SU-DHL-6 (cell line): Measurements from ENCODE around the gene MEA1.

Experiments
- H2AFZ ChIP-seq: fragments of 200-600 bp; sonication (generic); 2 replicates; pipeline ENCODE4 v1.6.1; 2014; ENCODE audit warnings: low read depth, mild to moderate bottlenecking, moderate library complexity, mixed read lengths, antibody characterized with exemption, low read length; ENCODE audit not compliant: severe bottlenecking
- H3F3A ChIP-seq: fragments of 200-600 bp; shearing (Covaris generic); 2 replicates; pipeline ENCODE4 v1.6.0; 2016; ENCODE audit warnings: antibody characterized with exemption, mild to moderate bottlenecking; ENCODE audit not compliant: insufficient read depth
- H3K27ac ChIP-seq: fragments of 200-600 bp; sonication (generic); 2 replicates; pipeline ENCODE4 v1.5.1; 2016; ENCODE audit warnings: low read depth, mild to moderate bottlenecking, low read length, moderate library complexity, mixed read lengths
- H3K27me3 ChIP-seq: fragments of 200-600 bp; sonication (generic), shearing (Covaris generic); 2 replicates; pipeline ENCODE4 v1.6.0; 2014; ENCODE audit warnings: mild to moderate bottlenecking, low read length
- H3K36me3 ChIP-seq: fragments of 200-600 bp; sonication (generic); 2 replicates; pipeline ENCODE4 v1.6.1; 2014; ENCODE audit warnings: mild to moderate bottlenecking, low read length, mixed read lengths
- H3K4me2 ChIP-seq: fragments of 300-600, 200-600 bp; shearing (Covaris generic), sonication (generic); 2 replicates; pipeline ENCODE4 v1.6.0; 2014; ENCODE audit warnings: low read length, low read depth, mild to moderate bottlenecking; ENCODE audit not compliant: poor library complexity, severe bottlenecking
- H3K4me3 ChIP-seq: fragments of 200-600 bp; sonication (generic); 2 replicates; pipeline ENCODE4 v1.5.1; 2014; ENCODE audit warnings: antibody characterized with exemption, low read length, mild to moderate bottlenecking, mixed read lengths; ENCODE audit not compliant: insufficient read depth, poor library complexity, severe bottlenecking
- H3K79me2 ChIP-seq: fragments of 200-600 bp; sonication (generic); 2 replicates; pipeline ENCODE4 v1.6.1; 2014; ENCODE audit warnings: mild to moderate bottlenecking, low read length, moderate library complexity; ENCODE audit not compliant: insufficient read depth
- H3K9ac ChIP-seq: fragments of 200-600 bp; sonication (generic); 2 replicates; pipeline ENCODE4 v1.7.0; 2014; ENCODE audit warnings: mild to moderate bottlenecking, low read length
- H3K9me2 ChIP-seq: fragments of 200-600 bp; sonication (generic); replicated peaks from 2 replicates; pipeline ENCODE4 v1.6.1; 2014; ENCODE audit warnings: low read length; ENCODE audit not compliant: insufficient read depth
- H3K9me3 ChIP-seq: fragments of 200-600 bp; sonication (generic); 2 replicates; pipeline ENCODE4 v1.6.1; 2014; ENCODE audit warnings: low read length, mixed read lengths; ENCODE audit not compliant: insufficient read depth
- H4K20me1 ChIP-seq: fragments of 200-600 bp; sonication (generic); 2 replicates; pipeline ENCODE4 v1.6.1; 2014; ENCODE audit warnings: low read depth, mild to moderate bottlenecking, antibody characterized with exemption, low read length, moderate library complexity, mixed read lengths
- EZH2phosphoT487 ChIP-seq: fragments of 200-600 bp; sonication (generic), shearing (Covaris generic); conservative IDR thresholded peaks from 2 replicates; pipeline ENCODE4 v1.6.1; 2018; ENCODE audit warnings: mild to moderate bottlenecking, antibody characterized with exemption, low read length, moderate library complexity, mixed read lengths
- TF ChIP-seq, protein P1 (sequence below): fragments of 200-600 bp; sonication (generic); IDR thresholded peaks from one replicate; pipeline ENCODE4 v1.5.1; 2017; ENCODE audit warnings: antibody characterized with exemption, mild to moderate bottlenecking, low read length, moderate library complexity; ENCODE audit not compliant: insufficient read depth, poor library complexity, severe bottlenecking

MEA1 gene

GRCh38 chr6:43019152-43019551, 5.4 kb upstream of the MEA1 start:
- Histone ChIP-seq H2AFZ (no peak overlapping the region), H3K4me2 (no peak overlapping the region), H3K9ac (no peak overlapping the region), H3K27ac (no peak overlapping the region), H3K36me3 (peaks cover 2% of the 10 kb centered on the region; the same call in 1 of the 2 replicates), H3K9me3 (no peaks in the 10 kb centered on the region), H4K20me1 (no peaks in the 10 kb centered on the region), H3K4me3 (no peak overlapping the region), H3K27me3 (no peaks in the 10 kb centered on the region), H3K79me2 (peaks cover 54% of the 10 kb centered on the region), H3K9me2 (no peaks in the 10 kb centered on the region), H3F3A (peaks cover 19% of the 10 kb centered on the region)
- TF ChIP-seq EZH2phosphoT487: no peak
- TF ChIP-seq, protein P1, sequence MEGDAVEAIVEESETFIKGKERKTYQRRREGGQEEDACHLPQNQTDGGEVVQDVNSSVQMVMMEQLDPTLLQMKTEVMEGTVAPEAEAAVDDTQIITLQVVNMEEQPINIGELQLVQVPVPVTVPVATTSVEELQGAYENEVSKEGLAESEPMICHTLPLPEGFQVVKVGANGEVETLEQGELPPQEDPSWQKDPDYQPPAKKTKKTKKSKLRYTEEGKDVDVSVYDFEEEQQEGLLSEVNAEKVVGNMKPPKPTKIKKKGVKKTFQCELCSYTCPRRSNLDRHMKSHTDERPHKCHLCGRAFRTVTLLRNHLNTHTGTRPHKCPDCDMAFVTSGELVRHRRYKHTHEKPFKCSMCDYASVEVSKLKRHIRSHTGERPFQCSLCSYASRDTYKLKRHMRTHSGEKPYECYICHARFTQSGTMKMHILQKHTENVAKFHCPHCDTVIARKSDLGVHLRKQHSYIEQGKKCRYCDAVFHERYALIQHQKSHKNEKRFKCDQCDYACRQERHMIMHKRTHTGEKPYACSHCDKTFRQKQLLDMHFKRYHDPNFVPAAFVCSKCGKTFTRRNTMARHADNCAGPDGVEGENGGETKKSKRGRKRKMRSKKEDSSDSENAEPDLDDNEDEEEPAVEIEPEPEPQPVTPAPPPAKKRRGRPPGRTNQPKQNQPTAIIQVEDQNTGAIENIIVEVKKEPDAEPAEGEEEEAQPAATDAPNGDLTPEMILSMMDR: no peak

DNA sequence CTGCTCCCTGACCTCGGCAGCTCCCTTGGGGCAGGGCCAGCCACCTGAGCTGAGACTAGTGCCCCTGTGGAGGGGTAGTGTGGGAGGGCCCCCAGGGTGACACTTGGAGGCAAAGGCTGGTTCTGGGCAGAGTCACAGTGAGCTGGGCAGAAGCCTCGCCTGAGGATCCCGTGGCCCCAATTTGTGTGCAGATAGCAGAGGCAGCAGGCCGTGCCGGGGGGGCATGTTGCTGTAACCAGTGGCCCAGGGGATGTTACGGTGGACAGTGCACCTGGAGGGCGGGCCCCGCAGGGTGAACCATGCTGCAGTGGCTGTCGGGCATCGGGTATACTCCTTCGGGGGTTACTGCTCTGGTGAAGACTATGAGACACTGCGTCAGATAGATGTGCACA, 3.2 kb upstream of the MEA1 start:
- no peak overlapping the region for H2AFZ ChIP-seq
- no peaks in the 10 kb centered on the region for H3K27me3 ChIP-seq
- no peaks in the 10 kb centered on the region for H3K9me2 ChIP-seq
- no peak overlapping the region for H3K9ac ChIP-seq
- H3K4me2 ChIP-seq: no peak overlapping the region
- H4K20me1 ChIP-seq: no peaks in the 10 kb centered on the region
- TF ChIP-seq EZH2phosphoT487: no peak
- TF ChIP-seq, protein P1: no peak
- no peaks in the 10 kb centered on the region; the same call in 1 of the 2 replicates for H3K36me3 ChIP-seq
- no peak overlapping the region for H3K27ac ChIP-seq
- H3K79me2 ChIP-seq: peaks cover 48% of the 10 kb centered on the region
- peaks cover 19% of the 10 kb centered on the region for H3F3A ChIP-seq
- no peaks in the 10 kb centered on the region for H3K9me3 ChIP-seq
- H3K4me3 ChIP-seq: no peak overlapping the region

DNA sequence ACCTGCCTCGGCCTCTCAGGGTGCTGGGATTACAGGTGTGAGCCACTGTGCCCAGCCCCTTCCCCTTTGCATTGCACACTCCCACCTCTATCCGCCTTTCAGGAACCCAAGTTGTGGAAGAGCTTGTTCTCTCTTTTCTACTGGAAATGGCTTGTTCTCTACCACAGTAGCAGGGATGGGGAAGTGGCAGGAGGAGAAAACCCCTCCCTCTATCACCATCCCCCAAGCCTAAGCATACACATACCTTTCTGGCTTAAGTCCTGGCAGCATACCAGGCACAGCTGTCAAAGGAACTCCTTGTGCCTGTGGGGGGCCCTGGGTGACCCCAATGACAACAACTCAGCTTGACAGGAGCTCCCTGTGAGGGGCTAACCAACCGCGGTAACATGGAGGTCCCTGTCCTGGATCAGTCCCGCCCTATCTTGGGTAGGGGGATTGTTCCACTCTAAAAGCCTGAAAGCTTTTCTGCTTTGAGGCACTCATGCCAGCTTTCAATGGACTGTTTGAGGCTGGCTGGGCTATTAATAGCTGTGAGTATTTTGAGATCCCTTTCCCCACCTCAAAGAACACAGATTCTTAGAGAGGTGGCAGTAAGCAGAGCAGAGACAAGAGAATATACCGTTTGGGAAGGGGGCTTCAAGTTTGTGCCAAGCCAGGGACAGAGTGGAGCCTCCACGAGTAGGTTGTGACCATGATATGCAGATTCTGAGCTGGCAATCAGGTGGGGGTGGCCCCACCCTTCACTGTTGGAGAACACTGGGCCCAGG, 2.6 kb upstream of the MEA1 start:
- no peaks in the 10 kb centered on the region; the same call in 1 of the 2 replicates for H3K36me3 ChIP-seq
- no peak overlapping the region for H3K4me2 ChIP-seq
- no peak overlapping the region for H3K4me3 ChIP-seq
- H3K9me2 ChIP-seq: no peaks in the 10 kb centered on the region
- no peaks in the 10 kb centered on the region for H3K9me3 ChIP-seq
- H2AFZ ChIP-seq: no peak overlapping the region
- peaks cover 44% of the 10 kb centered on the region for H3K79me2 ChIP-seq
- no peak overlapping the region for H3K27ac ChIP-seq
- TF ChIP-seq, protein P1: no peak
- TF ChIP-seq EZH2phosphoT487: no peak
- peaks cover 14% of the 10 kb centered on the region for H3F3A ChIP-seq
- no peaks in the 10 kb centered on the region for H4K20me1 ChIP-seq
- H3K9ac ChIP-seq: no peak overlapping the region; the same call in 1 of the 2 replicates
- H3K27me3 ChIP-seq: no peaks in the 10 kb centered on the region
